Stimulated activated CD4-positive, alpha-beta T cell treated with anti-CD3 and anti-CD28 coated beads, Interleukin-4, amount 100 ng/mL, for 24 hours (primary cell): ENCODE results near the gene AGFG1.

Experiments
- DNase-seq: peaks from one replicate; pipeline ENCODE4 v3.0.0-alpha.2; 2020

Gene AGFG1

GRCh38 chr2:227462462-227462951 is 9.4 kb upstream of the AGFG1 start:
- DNase-seq = peak; percentile 50

DNA sequence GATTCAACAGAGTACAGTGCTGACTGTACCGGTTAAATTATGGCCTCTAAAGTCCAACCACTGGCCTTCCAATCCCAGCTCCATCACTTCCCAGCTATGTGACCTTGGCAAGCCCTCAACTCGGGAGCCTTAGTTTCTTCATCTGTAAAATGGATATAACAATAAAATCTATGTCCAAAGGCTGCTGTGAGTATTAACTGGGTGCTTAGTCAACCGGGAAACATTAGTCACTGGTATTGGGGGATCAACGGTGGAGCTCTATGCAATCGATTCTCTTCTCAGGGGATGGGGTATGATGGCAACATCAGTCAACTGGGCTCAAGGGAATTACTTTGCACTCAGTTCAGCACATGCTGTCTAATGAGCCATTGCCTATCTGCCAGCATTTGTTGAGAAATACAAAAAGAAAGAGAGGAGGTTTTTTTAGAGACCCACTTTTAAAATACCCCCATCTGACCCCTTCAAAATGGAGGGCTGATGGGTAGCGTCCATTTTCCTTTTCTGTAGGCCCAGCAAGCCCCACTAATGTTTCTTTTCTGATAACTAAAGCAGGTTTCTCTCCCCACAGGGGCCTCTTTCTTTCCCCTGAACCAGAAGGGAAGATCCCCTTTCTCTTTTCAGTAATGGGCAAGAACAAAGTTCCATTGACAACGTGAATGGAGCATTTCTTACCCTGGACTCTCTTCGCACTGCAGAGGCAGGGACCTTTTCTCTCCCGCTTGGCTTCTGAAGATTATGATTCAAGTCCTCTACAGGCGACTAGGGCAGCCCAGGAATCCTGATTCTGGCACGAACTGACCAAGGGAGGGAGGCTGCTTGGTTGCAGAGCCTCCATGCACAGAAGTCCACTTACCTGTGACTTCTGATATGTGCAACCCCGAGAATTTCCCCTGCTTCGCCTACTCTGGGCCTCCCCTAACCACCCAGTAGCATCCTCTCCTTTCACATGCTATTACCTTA is 8.7 kb upstream of the AGFG1 start:
- peak; percentile 41 for DNase-seq

DNA sequence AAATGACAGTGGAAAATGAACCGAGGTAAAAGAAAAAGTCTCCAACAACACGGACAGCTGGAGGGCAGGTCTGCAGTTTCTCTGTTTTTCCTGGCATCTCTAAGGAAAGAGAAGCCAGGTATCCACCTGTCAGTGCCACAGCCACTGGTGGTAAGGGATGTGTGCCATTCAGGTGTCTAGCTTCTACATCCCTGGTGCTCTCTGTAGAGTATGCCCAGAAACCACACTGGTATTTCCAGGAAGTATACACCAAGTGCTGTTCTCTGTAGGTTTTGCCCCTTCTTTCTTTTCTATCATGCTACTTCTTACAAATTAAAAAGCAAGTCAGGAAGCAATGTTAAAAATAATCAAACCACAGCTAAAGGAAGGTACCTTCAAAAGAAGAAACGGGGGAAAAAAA is 7.6 kb upstream of the AGFG1 start:
- no peak for DNase-seq

GRCh38 chr2:227464851-227465250 is 7.1 kb upstream of the AGFG1 start:
- peak; percentile 42 for DNase-seq

DNA sequence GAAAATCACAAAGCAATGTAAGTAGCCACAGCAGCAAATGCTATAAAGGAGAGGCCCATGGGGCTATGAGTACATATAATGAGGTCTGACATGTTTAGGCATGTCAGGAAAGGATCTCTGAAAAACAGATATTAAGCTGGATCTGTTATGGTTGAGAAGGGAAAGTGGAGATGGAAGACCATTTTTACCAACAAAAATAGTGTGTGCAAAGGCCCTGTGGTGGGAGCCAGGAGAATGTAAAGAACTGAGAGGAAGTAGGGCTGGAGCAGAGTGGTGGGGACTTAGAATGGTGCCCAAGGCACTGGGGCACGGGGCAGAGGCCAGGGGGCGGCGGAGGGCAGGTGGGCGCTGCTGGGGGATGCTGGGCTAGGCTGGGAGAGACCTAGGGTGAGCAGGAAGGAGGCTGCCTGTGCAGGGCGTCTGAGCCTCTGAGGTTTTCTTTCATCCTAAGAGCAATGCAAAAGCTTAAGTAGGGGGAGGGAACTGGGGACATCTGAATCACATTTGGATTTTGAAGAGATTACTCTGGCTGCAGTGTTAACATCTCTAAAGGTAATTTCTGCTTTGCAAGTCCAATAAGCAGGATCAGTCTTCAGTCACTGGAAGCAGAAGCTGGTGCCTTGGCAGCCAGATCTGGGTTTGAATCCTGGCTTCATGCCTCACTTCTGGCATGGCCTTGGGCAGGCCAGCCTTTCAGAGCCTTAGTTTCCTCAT is 4.9 kb upstream of the AGFG1 start:
- no peak for DNase-seq

- no peak for DNase-seq
Measured at GRCh38 chr2:227471412-227471811, 544 bp upstream of the AGFG1 start.

GRCh38 chr2:227472265-227473121 is 537 bp downstream of the AGFG1 start:
- peak; percentile 54 for DNase-seq

DNA sequence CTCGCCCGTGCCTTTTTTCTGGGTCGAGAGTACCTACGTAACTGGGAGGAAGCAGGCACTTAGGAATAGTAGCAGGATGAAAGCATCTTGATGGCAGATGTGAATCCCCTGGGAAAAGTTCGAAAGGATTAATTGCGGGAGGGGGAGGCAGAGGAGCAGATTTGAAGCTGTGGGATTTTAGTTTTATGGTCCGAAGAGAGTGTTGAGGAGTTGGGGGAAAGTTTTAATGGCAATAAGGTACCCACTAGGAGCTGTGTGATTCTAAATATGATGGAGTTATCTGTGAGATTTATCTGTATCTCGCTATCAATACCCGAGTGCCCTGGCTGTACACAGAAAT is 1.1 kb downstream of the AGFG1 start:
- DNase-seq = no peak

GRCh38 chr2:227473806-227474205 is 1.9 kb downstream of the AGFG1 start:
- no peak for DNase-seq

DNA sequence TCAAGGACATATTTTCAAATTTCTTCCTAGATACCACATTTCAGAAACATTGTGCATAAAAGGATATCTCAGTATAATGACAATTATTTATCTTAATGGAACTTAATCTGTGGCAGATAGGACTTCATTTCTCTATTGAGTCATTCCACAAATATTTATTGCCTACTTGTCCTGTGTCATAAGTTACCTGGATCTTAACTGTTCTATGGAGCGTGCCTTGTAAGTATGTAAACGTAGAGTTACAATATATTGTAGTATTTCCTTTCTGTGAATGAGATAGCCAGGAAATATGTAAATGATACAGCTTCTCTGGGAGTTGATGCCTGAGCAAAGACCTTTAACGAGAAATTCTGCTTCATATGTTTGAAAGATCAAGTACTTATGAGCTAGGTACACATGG is 2.5 kb downstream of the AGFG1 start:
- no peak for DNase-seq

- DNase-seq = no peak
Measured at GRCh38 chr2:227477291-227477690, 5.3 kb downstream of the AGFG1 start.

GRCh38 chr2:227479865-227480475 is 8.0 kb downstream of the AGFG1 start:
- DNase-seq = no peak

DNA sequence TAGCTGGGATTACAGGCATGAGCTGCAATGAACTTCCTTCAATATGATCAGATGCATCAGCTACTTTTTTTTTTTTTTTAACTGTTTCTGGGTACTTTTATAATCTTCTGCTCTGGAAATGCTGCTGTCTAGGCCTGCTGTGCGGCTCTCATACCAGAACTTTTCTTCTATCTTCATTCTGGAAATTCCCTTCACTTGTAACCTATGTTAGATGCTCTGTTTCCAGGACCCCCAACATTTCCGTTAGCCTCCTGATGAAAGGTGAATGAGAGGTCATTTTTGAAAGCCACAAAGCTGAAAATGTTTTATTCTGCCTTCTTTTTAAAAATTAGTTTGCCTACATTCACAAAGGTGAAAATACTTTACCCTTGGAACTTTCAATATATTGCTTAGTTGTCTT is 8.6 kb downstream of the AGFG1 start:
- DNase-seq = no peak

GRCh38 chr2:227482638-227483340 is 10.8 kb downstream of the AGFG1 start:
- no peak for DNase-seq

DNA sequence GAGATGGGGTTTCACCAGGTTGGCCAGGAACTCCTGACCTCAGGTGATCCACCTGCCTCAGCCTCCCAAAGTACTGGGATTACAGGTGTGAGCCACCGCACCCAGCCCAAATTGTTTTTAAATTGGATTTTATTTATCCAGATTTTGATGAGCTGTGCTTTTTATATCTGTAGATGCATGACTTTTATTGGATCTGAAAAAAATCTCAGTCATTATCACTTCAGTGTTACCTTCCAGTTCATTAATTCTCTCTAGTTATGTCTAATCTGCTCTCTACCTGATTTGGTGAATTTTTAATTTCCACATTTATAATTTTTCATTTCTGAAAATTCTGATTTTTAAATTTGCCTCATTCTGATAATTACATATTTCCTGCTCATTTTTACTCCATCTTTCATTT is 13.5 kb downstream of the AGFG1 start:
- DNase-seq = no peak

- DNase-seq = no peak
Measured at GRCh38 chr2:227486688-227487087, 14.7 kb downstream of the AGFG1 start.

DNA sequence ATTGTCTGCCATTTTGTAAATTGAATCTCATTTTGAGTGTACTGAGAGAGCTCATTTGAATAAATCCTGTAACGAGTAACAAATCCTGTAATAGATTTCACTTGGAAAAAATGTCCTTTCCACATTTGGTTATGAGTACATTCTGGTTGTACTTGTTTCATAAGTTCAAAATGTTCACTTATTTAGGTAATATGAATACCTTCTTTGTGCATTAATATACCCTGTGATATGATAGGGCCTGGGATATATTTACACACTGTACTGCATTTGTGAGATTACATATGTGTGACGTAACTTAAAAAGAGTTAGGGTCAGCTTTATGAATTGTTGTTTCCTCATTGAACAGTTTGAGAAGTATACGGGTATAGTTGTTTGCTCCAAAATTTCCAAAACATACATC is 16.1 kb downstream of the AGFG1 start:
- DNase-seq = no peak

DNA sequence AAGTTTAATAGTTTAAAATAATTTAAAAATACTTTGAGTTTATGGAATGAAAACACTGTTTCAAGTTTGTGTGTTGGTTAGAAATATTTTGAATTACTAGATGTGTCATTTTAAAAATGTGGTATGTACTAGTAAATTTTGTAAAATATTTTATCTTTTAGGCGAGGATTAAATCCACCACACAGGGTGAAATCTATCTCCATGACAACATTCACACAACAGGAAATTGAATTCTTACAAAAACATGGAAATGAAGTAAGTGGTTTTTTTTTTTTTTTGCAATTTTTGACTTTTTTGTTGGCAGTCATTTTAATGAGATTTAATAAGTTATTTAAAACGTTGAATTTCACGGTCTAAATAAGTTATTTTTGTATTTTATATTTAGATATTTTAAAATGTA is 19.4 kb downstream of the AGFG1 start:
- DNase-seq = no peak

DNA sequence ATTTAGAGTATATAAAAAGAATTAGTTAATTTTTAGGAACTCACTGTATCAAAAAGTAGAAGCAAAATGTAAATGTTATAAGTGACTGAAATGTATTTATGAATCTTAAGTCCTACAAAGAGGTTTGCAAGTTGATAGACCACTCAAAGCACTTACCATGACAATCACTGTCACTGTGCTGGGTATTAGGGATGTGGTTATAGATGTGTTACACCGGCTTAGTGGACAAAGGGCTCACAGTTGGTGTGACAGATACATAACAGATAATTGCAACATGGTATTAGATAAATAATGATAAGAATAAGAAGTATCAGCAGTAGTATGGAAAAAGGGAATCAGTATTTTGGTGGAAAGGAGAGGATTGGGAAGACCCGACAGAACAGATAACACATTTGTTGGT is 21.6 kb downstream of the AGFG1 start:
- DNase-seq = no peak

GRCh38 chr2:227497158-227497557 is 25.2 kb downstream of the AGFG1 start:
- DNase-seq = no peak

DNA sequence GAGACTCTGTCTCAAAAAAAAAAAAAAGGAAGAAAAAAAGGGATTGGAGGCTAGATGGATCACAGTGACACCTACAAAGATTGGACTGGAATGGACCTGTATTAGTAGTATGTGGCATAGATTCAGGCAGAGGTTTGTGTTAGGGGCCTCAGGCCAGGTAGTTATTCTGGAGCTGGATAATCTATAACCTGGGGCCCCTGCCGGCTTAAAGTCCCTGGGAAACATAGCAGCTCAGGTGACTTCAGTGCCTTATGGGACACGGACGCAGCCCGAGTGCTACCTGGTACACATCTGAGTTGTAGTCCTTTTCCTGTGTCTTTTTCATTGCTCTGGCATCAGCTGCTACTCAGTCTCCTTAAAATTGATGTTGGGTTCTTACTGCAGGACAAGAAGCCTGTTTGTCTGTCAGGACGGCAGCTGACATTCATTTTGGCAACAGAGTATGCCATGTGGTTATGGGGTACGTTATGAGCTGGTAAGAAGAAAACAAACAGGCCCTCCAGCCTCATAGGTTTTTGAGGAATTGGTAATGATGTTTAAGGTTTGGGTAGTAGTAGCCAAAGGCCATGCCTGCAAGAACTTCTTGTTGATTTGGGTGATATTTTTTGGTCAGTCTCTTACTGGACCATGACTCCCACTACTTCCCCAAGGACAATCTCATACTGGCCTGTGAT is 27.8 kb downstream of the AGFG1 start:
- DNase-seq = no peak

DNA sequence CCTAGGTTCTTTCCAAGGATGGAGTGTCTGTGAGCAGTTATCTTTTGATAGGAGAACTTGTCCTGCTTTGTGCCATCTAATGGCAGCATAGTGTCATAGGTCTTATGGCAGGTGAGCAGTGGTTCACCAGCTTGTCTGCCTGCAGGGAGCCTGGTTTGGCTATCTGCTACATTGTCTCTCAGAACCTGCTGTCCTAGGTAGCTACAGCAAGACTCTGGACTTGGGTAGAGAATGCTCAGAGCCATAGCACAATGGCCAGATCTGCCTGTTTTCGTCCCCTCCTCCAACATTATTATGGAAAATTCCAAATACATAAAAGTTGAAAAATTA is 28.3 kb downstream of the AGFG1 start:
- no peak for DNase-seq
